Endothelial cell of umbilical vein (primary cell): Measurements from ENCODE around the gene SEMA3G. TPM values are rescaled to one million over a fixed set of nuclear protein-coding genes. Genes with fewer than 3 reads are reported as not detected.
A peak's percentile ranks its signal among the peaks of the same experiment; 100 is the strongest.

ENCODE experiments used
- BruUV-seq: library from RNA; stranded (reverse); fragments of 400-500 nt; replicated peaks from 2 replicates; lab custom pipeline; 2021; lab: Mats Ljungman, UMichigan
- CTCF ChIA-PET: fragments of 300-600, 350-600 bp; sonication (Branson Sonifier 250); formaldehyde crosslinking; loops from one replicate; lab custom pipeline; 2021; ENCODE audit warnings: antibody characterized with exemption, inconsistent platforms; lab: Charles Lee
- POLR2A ChIA-PET: fragments of 300-600, 350-600 bp; sonication (Branson Sonifier 250); formaldehyde crosslinking; loops from one replicate; lab custom pipeline; 2021; ENCODE audit warnings: antibody characterized with exemption, inconsistent platforms; lab: Charles Lee
- DNase-seq: peaks from one replicate; pipeline ENCODE4 v3.0.0-alpha.2; 2011; ENCODE audit warnings: low read depth, low spot score
- FAIRE-seq: peaks from 2 replicates; lab custom pipeline; 2011; peaks lifted over from hg19 to GRCh38; lab: Jason Lieb, UNC
- H2AFZ ChIP-seq: 2 replicates; pipeline ENCODE4 v1.6.0; 2012; ENCODE audit warnings: low read depth, low read length, control low read depth, inconsistent platforms
- H3K27ac ChIP-seq: 2 replicates; pipeline ENCODE4 v1.5.1; 2011; ENCODE audit warnings: low read depth, mild to moderate bottlenecking, control low read depth, low read length, moderate library complexity; ENCODE audit not compliant: insufficient read depth
- H3K27me3 ChIP-seq, 2 experiments: 2 replicates each; pipeline versions ENCODE4 v1.6.0 to v1.6.1; 2011; ENCODE audit warnings: low read length in 2 of 2, mixed read lengths in 1 of 2; ENCODE audit not compliant: control insufficient read depth in 2 of 2, insufficient read depth in 2 of 2
- H3K36me3 ChIP-seq, 2 experiments: 2 replicates in 1 of 2; 3 replicates in 1 of 2; pipeline ENCODE4 v1.5.1; 2011; ENCODE audit warnings: low read length in 2 of 2, mild to moderate bottlenecking in 1 of 2, moderate library complexity in 1 of 2; ENCODE audit not compliant: control insufficient read depth in 2 of 2, insufficient read depth in 2 of 2; ENCODE audit errors: extremely low read depth in 1 of 2
- H3K4me1 ChIP-seq: 3 replicates; pipeline ENCODE4 v1.5.1; 2011; ENCODE audit warnings: mild to moderate bottlenecking, low read length; ENCODE audit not compliant: control insufficient read depth, insufficient read depth; ENCODE audit errors: extremely low read depth
- H3K4me2 ChIP-seq: 2 replicates; pipeline ENCODE4 v1.6.1; 2011; ENCODE audit warnings: low read length, control low read depth, mixed read lengths; ENCODE audit not compliant: insufficient read depth
- H3K4me3 ChIP-seq, 3 experiments: fragments of 200-600 bp in 1 of 3; sonication (generic), shearing (Covaris generic) in 1 of 3; replicated peaks in 1 of 3; 2 replicates each; pipeline ENCODE4 v1.5.1; 2011 to 2016; ENCODE audit warnings: control low read depth in 3 of 3, low read length in 3 of 3, mild to moderate bottlenecking in 2 of 3, inconsistent platforms in 1 of 3, low read depth in 1 of 3, moderate library complexity in 1 of 3; ENCODE audit not compliant: insufficient read depth in 1 of 3
- H3K79me2 ChIP-seq: 2 replicates; pipeline ENCODE4 v1.6.0; 2012; ENCODE audit warnings: low read length, inconsistent platforms; ENCODE audit not compliant: control insufficient read depth, insufficient read depth
- H3K9ac ChIP-seq: replicated peaks from 2 replicates; pipeline ENCODE3; 2011; ENCODE audit warnings: low read length, control low read depth; ENCODE audit not compliant: insufficient read depth; ENCODE audit errors: extremely low read depth
- H3K9me1 ChIP-seq: replicated peaks from 3 replicates; pipeline ENCODE4 v1.6.0; 2011; ENCODE audit warnings: mild to moderate bottlenecking, low read length; ENCODE audit not compliant: control insufficient read depth, insufficient read depth; ENCODE audit errors: extremely low read depth
- H3K9me3 ChIP-seq: replicated peaks from 2 replicates; pipeline ENCODE4 v1.5.1; 2012; ENCODE audit warnings: low read length, inconsistent platforms; ENCODE audit not compliant: control insufficient read depth, insufficient read depth
- H4K20me1 ChIP-seq: replicated peaks from 2 replicates; pipeline ENCODE3; 2011; ENCODE audit warnings: mild to moderate bottlenecking, low read length; ENCODE audit not compliant: control insufficient read depth, insufficient read depth; ENCODE audit errors: extremely low read depth
- EZH2 ChIP-seq: IDR thresholded peaks from 2 replicates; pipeline ENCODE4 v1.6.1; 2012; ENCODE audit warnings: borderline replicate concordance, low read depth, mild to moderate bottlenecking, moderate library complexity, low read length, inconsistent platforms; ENCODE audit not compliant: severe bottlenecking
- FOS ChIP-seq: IDR thresholded peaks from 2 replicates; pipeline ENCODE4 v1.6.1; 2011; ENCODE audit warnings: mild to moderate bottlenecking, low read length, moderate library complexity, borderline replicate concordance; ENCODE audit not compliant: insufficient read depth
- GATA2 ChIP-seq: IDR thresholded peaks from 2 replicates; pipeline ENCODE4 v1.7.0; 2011; ENCODE audit warnings: low read depth, mild to moderate bottlenecking, moderate library complexity, mixed read lengths, low read length; ENCODE audit not compliant: insufficient read length, insufficient read depth
- JUN ChIP-seq: IDR thresholded peaks from 2 replicates; pipeline ENCODE4 v1.6.1; 2011; ENCODE audit warnings: borderline replicate concordance, low read depth; ENCODE audit not compliant: insufficient read length, insufficient read depth
- MYC ChIP-seq: IDR thresholded peaks from one replicate; pipeline ENCODE4 v1.6.1; 2011; ENCODE audit warnings: mild to moderate bottlenecking, low read depth, low read length
- POLR2A ChIP-seq: IDR thresholded peaks from 2 replicates; pipeline ENCODE4 v1.6.1; 2012; ENCODE audit warnings: low read depth, mild to moderate bottlenecking, control low read depth, low read length
- POLR2AphosphoS5 ChIP-seq: IDR thresholded peaks from 2 replicates; pipeline ENCODE4 v1.6.1; 2012; ENCODE audit warnings: low read depth, mild to moderate bottlenecking, control low read depth, low read length, moderate library complexity; ENCODE audit not compliant: insufficient read depth
- dilution Hi-C: fragments of 300-500 bp; cut with MboI; formaldehyde crosslinking; loops from one replicate; pipeline ENCODE4 v1.15.0; 2019; ENCODE audit warnings: low sequenced_read_pairs; ENCODE audit not compliant: extremely low pct_ligation_motif_present
- intact Hi-C: fragments of 100-400 bp; cut with micrococcal nuclease; formaldehyde crosslinking; loops from one replicate; pipeline ENCODE4 v1.10.0; 2022
- polyA plus RNA-seq, 4 experiments: library from polyadenylated mRNA; depleted of rRNA in 3 of 4; stranded (reverse) in 3 of 4; unstranded in 1 of 4; fragments of >200 nt; gene quantifications; 2 replicates each; pipeline versions ENCODE4 v1.2.1 to v1.2.3, GENCODE V29; 2011 to 2012; ENCODE audit warnings: missing spikeins in 1 of 4
- total RNA-seq: library from RNA; stranded (reverse); gene quantifications from 2 replicates; pipeline ENCODE4 v1.2.3, GENCODE V29; 2021
- TF ChIP-seq, protein P1 (sequence below), 2 donors: IDR thresholded peaks; 1 replicate in 1 of 2; 2 replicates in 1 of 2; pipeline ENCODE4 v1.5.1; 2011; ENCODE audit warnings: low read length in 2 of 2, mild to moderate bottlenecking in 2 of 2, moderate library complexity in 2 of 2, control low read depth in 1 of 2, inconsistent platforms in 1 of 2, low read depth in 1 of 2; ENCODE audit not compliant: insufficient read depth in 1 of 2; ENCODE audit errors: extremely low read depth in 1 of 2
- TF ChIP-seq, protein P2 (sequence below): IDR thresholded peaks from 2 replicates; pipeline ENCODE4 v1.6.1; 2011; ENCODE audit not compliant: insufficient read depth, insufficient read length

The SEMA3G gene
- total and polyA plus RNA-seq, 2 donors (not counting 3 experiments of a cell fraction or from before 2014, with no cell fraction given): 22.6 to 27.9 TPM

DNA sequence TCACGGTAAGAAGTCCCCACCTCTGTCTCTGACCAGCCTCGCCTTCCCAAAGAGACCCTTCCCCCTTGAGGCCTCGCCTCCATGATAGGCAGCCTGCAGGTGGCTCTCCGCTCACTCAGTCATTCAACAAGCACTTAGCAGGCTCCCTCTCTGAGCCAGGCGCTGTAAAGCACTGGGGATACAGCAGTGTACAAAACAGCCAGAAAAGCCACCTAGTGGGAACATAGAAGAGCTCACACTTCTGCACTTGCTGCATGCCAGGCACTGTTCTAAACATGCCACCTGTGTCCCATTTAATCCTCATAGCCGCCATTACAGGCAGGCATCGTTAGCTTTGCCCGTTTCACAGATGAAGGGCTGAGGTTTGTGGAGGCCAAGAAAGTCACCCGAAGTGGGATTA lies 56.0 kb downstream of the SEMA3G start:
- dilution Hi-C loops (no loop called here), intact Hi-C loops (no loop called here)
- H3K27ac ChIP-seq: no peak overlapping the region
- no peaks in the 10 kb centered on the region for H3K4me1 ChIP-seq
- ChIA-PET CTCF (interaction anchor here (0.6 to 1.7 kb wide), 10 partner anchors 9 to 169 kb away, joined by 3 to 8 read pairs (median 3); no protein-coding TSS in a partner anchor), POLR2A (no interaction called here)
- no peak for DNase-seq
- H3K9me1 ChIP-seq: no peaks in the 10 kb centered on the region
- no peak for FAIRE-seq
- no peak overlapping the region for H2AFZ ChIP-seq
- no peaks in the 10 kb centered on the region for H3K36me3 ChIP-seq
- H3K4me3 ChIP-seq: no peak overlapping the region
- H3K9ac ChIP-seq: no peak overlapping the region
- no TSS peak for BruUV-seq
- no peaks in the 10 kb centered on the region for H3K27me3 ChIP-seq
- no peaks in the 10 kb centered on the region for H4K20me1 ChIP-seq
- H3K4me2 ChIP-seq: no peak overlapping the region
- no peaks in the 10 kb centered on the region for H3K9me3 ChIP-seq
- TF ChIP-seq, protein P1, sequence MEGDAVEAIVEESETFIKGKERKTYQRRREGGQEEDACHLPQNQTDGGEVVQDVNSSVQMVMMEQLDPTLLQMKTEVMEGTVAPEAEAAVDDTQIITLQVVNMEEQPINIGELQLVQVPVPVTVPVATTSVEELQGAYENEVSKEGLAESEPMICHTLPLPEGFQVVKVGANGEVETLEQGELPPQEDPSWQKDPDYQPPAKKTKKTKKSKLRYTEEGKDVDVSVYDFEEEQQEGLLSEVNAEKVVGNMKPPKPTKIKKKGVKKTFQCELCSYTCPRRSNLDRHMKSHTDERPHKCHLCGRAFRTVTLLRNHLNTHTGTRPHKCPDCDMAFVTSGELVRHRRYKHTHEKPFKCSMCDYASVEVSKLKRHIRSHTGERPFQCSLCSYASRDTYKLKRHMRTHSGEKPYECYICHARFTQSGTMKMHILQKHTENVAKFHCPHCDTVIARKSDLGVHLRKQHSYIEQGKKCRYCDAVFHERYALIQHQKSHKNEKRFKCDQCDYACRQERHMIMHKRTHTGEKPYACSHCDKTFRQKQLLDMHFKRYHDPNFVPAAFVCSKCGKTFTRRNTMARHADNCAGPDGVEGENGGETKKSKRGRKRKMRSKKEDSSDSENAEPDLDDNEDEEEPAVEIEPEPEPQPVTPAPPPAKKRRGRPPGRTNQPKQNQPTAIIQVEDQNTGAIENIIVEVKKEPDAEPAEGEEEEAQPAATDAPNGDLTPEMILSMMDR (IDR thresholded peaks at IDR 0.05; ENCODE audit: extremely low read depth in 1 of 2, insufficient read depth in 1 of 2, low read depth in 1 of 2, low read length in 2 of 2): peak in 1 of 2 donors; percentile 7
- no peak for TF ChIP-seq EZH2
- TF ChIP-seq FOS: no peak
- H3K79me2 ChIP-seq: no peaks in the 10 kb centered on the region

DNA sequence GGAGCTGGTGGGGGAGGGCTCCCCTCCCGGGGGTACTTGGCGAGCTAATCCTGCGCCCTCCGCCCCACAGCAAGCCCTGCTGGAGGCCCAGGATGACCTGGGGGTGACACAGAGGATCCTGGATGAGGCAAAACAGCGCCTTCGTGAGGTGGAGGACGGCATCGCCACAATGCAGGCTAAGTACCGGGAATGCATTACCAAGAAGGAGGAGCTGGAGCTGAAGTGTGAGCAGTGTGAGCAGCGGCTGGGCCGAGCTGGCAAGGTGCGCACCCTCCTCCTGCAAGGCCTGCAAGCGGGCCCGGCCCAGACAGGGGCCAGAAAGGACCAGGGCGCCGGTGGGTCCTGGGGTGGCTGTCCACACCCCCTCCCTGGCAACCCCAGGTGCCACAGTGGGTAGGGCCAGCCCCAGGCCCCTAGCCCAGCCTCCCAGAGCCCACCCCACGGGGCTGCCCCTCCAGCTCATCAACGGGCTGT lies 56.5 kb downstream of the SEMA3G start:
- DNase-seq (no peak), FAIRE-seq (no peak)
- Histone ChIP-seq H3K9me3 (no peaks in the 10 kb centered on the region), H3K79me2 (no peaks in the 10 kb centered on the region), H3K4me3 (no peak overlapping the region), H3K27me3 (no peaks in the 10 kb centered on the region), H3K4me2 (no peak overlapping the region), H3K9ac (no peak overlapping the region), H3K36me3 (no peaks in the 10 kb centered on the region), H4K20me1 (no peaks in the 10 kb centered on the region), H3K27ac (no peak overlapping the region), H3K9me1 (no peaks in the 10 kb centered on the region), H2AFZ (no peak overlapping the region), H3K4me1 (no peaks in the 10 kb centered on the region)
- dilution Hi-C loops: no loop called here
- CTCF ChIA-PET: interaction anchor here (0.6 to 1.7 kb wide), 6 partner anchors 9 to 168 kb away, joined by 3 to 8 read pairs (median 4); no protein-coding TSS in a partner anchor
- POLR2A ChIA-PET: no interaction called here
- intact Hi-C loops: no loop called here
- no peak for TF ChIP-seq FOS
- TF ChIP-seq, protein P1 (IDR thresholded peaks at IDR 0.05; ENCODE audit: extremely low read depth in 1 of 2, insufficient read depth in 1 of 2, low read depth in 1 of 2, low read length in 2 of 2): no peak
- TF ChIP-seq EZH2: no peak
- no peak for TF ChIP-seq GATA2
- TF ChIP-seq JUN: no peak
- TF ChIP-seq POLR2AphosphoS5: no peak
- no peak for TF ChIP-seq POLR2A
- TF ChIP-seq, protein P2, sequence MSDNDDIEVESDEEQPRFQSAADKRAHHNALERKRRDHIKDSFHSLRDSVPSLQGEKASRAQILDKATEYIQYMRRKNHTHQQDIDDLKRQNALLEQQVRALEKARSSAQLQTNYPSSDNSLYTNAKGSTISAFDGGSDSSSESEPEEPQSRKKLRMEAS: no peak
- TF ChIP-seq MYC: no peak
- BruUV-seq: no TSS peak
